Endothelial cell of umbilical vein (primary cell): Measurements from ENCODE around the gene FOXL1. TPM values are rescaled to one million over a fixed set of nuclear protein-coding genes. Genes with fewer than 3 reads are reported as not detected.

ENCODE experiments used
- BruUV-seq: library from RNA; stranded (reverse); fragments of 400-500 nt; replicated peaks from 2 replicates; lab custom pipeline; 2021; lab: Mats Ljungman, UMichigan
- CTCF ChIA-PET: fragments of 300-600, 350-600 bp; sonication (Branson Sonifier 250); formaldehyde crosslinking; loops from one replicate; lab custom pipeline; 2021; ENCODE audit warnings: antibody characterized with exemption, inconsistent platforms; lab: Charles Lee
- POLR2A ChIA-PET: fragments of 300-600, 350-600 bp; sonication (Branson Sonifier 250); formaldehyde crosslinking; loops from one replicate; lab custom pipeline; 2021; ENCODE audit warnings: antibody characterized with exemption, inconsistent platforms; lab: Charles Lee
- DNase-seq: peaks from one replicate; pipeline ENCODE4 v3.0.0-alpha.2; 2011; ENCODE audit warnings: low read depth, low spot score
- FAIRE-seq: peaks from 2 replicates; lab custom pipeline; 2011; peaks lifted over from hg19 to GRCh38; lab: Jason Lieb, UNC
- H2AFZ ChIP-seq: 2 replicates; pipeline ENCODE4 v1.6.0; 2012; ENCODE audit warnings: low read depth, low read length, control low read depth, inconsistent platforms
- H3K27ac ChIP-seq: 2 replicates; pipeline ENCODE4 v1.5.1; 2011; ENCODE audit warnings: low read depth, mild to moderate bottlenecking, control low read depth, low read length, moderate library complexity; ENCODE audit not compliant: insufficient read depth
- H3K27me3 ChIP-seq, 2 experiments: 2 replicates each; pipeline versions ENCODE4 v1.6.0 to v1.6.1; 2011; ENCODE audit warnings: low read length in 2 of 2, mixed read lengths in 1 of 2; ENCODE audit not compliant: control insufficient read depth in 2 of 2, insufficient read depth in 2 of 2
- H3K36me3 ChIP-seq, 2 experiments: 2 replicates in 1 of 2; 3 replicates in 1 of 2; pipeline ENCODE4 v1.5.1; 2011; ENCODE audit warnings: low read length in 2 of 2, mild to moderate bottlenecking in 1 of 2, moderate library complexity in 1 of 2; ENCODE audit not compliant: control insufficient read depth in 2 of 2, insufficient read depth in 2 of 2; ENCODE audit errors: extremely low read depth in 1 of 2
- H3K4me1 ChIP-seq: 3 replicates; pipeline ENCODE4 v1.5.1; 2011; ENCODE audit warnings: mild to moderate bottlenecking, low read length; ENCODE audit not compliant: control insufficient read depth, insufficient read depth; ENCODE audit errors: extremely low read depth
- H3K4me2 ChIP-seq: 2 replicates; pipeline ENCODE4 v1.6.1; 2011; ENCODE audit warnings: low read length, control low read depth, mixed read lengths; ENCODE audit not compliant: insufficient read depth
- H3K4me3 ChIP-seq, 3 experiments: fragments of 200-600 bp in 1 of 3; sonication (generic), shearing (Covaris generic) in 1 of 3; replicated peaks in 1 of 3; 2 replicates each; pipeline ENCODE4 v1.5.1; 2011 to 2016; ENCODE audit warnings: control low read depth in 3 of 3, low read length in 3 of 3, mild to moderate bottlenecking in 2 of 3, inconsistent platforms in 1 of 3, low read depth in 1 of 3, moderate library complexity in 1 of 3; ENCODE audit not compliant: insufficient read depth in 1 of 3
- H3K79me2 ChIP-seq: 2 replicates; pipeline ENCODE4 v1.6.0; 2012; ENCODE audit warnings: low read length, inconsistent platforms; ENCODE audit not compliant: control insufficient read depth, insufficient read depth
- H3K9ac ChIP-seq: replicated peaks from 2 replicates; pipeline ENCODE3; 2011; ENCODE audit warnings: low read length, control low read depth; ENCODE audit not compliant: insufficient read depth; ENCODE audit errors: extremely low read depth
- H3K9me1 ChIP-seq: replicated peaks from 3 replicates; pipeline ENCODE4 v1.6.0; 2011; ENCODE audit warnings: mild to moderate bottlenecking, low read length; ENCODE audit not compliant: control insufficient read depth, insufficient read depth; ENCODE audit errors: extremely low read depth
- H3K9me3 ChIP-seq: replicated peaks from 2 replicates; pipeline ENCODE4 v1.5.1; 2012; ENCODE audit warnings: low read length, inconsistent platforms; ENCODE audit not compliant: control insufficient read depth, insufficient read depth
- H4K20me1 ChIP-seq: replicated peaks from 2 replicates; pipeline ENCODE3; 2011; ENCODE audit warnings: mild to moderate bottlenecking, low read length; ENCODE audit not compliant: control insufficient read depth, insufficient read depth; ENCODE audit errors: extremely low read depth
- CTCF ChIP-seq, 2 donors: IDR thresholded peaks; 1 replicate in 1 of 2; 2 replicates in 1 of 2; pipeline ENCODE4 v1.5.1; 2011; ENCODE audit warnings: low read length in 2 of 2, mild to moderate bottlenecking in 2 of 2, moderate library complexity in 2 of 2, control low read depth in 1 of 2, inconsistent platforms in 1 of 2, low read depth in 1 of 2; ENCODE audit not compliant: insufficient read depth in 1 of 2; ENCODE audit errors: extremely low read depth in 1 of 2
- EZH2 ChIP-seq: IDR thresholded peaks from 2 replicates; pipeline ENCODE4 v1.6.1; 2012; ENCODE audit warnings: borderline replicate concordance, low read depth, mild to moderate bottlenecking, moderate library complexity, low read length, inconsistent platforms; ENCODE audit not compliant: severe bottlenecking
- FOS ChIP-seq: IDR thresholded peaks from 2 replicates; pipeline ENCODE4 v1.6.1; 2011; ENCODE audit warnings: mild to moderate bottlenecking, low read length, moderate library complexity, borderline replicate concordance; ENCODE audit not compliant: insufficient read depth
- GATA2 ChIP-seq: IDR thresholded peaks from 2 replicates; pipeline ENCODE4 v1.7.0; 2011; ENCODE audit warnings: low read depth, mild to moderate bottlenecking, moderate library complexity, mixed read lengths, low read length; ENCODE audit not compliant: insufficient read length, insufficient read depth
- JUN ChIP-seq: IDR thresholded peaks from 2 replicates; pipeline ENCODE4 v1.6.1; 2011; ENCODE audit warnings: borderline replicate concordance, low read depth; ENCODE audit not compliant: insufficient read length, insufficient read depth
- MAX ChIP-seq: IDR thresholded peaks from 2 replicates; pipeline ENCODE4 v1.6.1; 2011; ENCODE audit not compliant: insufficient read depth, insufficient read length
- MYC ChIP-seq: IDR thresholded peaks from one replicate; pipeline ENCODE4 v1.6.1; 2011; ENCODE audit warnings: mild to moderate bottlenecking, low read depth, low read length
- POLR2A ChIP-seq: IDR thresholded peaks from 2 replicates; pipeline ENCODE4 v1.6.1; 2012; ENCODE audit warnings: low read depth, mild to moderate bottlenecking, control low read depth, low read length
- POLR2AphosphoS5 ChIP-seq: IDR thresholded peaks from 2 replicates; pipeline ENCODE4 v1.6.1; 2012; ENCODE audit warnings: low read depth, mild to moderate bottlenecking, control low read depth, low read length, moderate library complexity; ENCODE audit not compliant: insufficient read depth
- dilution Hi-C: fragments of 300-500 bp; cut with MboI; formaldehyde crosslinking; loops from one replicate; pipeline ENCODE4 v1.15.0; 2019; ENCODE audit warnings: low sequenced_read_pairs; ENCODE audit not compliant: extremely low pct_ligation_motif_present
- intact Hi-C: fragments of 100-400 bp; cut with micrococcal nuclease; formaldehyde crosslinking; loops from one replicate; pipeline ENCODE4 v1.10.0; 2022
- polyA plus RNA-seq, 4 experiments: library from polyadenylated mRNA; depleted of rRNA in 3 of 4; stranded (reverse) in 3 of 4; unstranded in 1 of 4; fragments of >200 nt; gene quantifications; 2 replicates each; pipeline versions ENCODE4 v1.2.1 to v1.2.3, GENCODE V29; 2011 to 2012; ENCODE audit warnings: missing spikeins in 1 of 4
- total RNA-seq: library from RNA; stranded (reverse); gene quantifications from 2 replicates; pipeline ENCODE4 v1.2.3, GENCODE V29; 2021

The FOXL1 gene
- total and polyA plus RNA-seq, 2 donors (not counting 3 experiments of a cell fraction or from before 2014, with no cell fraction given): 2.8 to 3.8 TPM

GRCh38 chr16:86549893-86550190, 28.5 kb upstream of the FOXL1 start:
- Histone ChIP-seq H3K9ac (no peak overlapping the region), H3K36me3 (peaks cover 2 to 8% of the 10 kb centered on the region in 2 experiments), H3K4me1 (peaks cover 6% of the 10 kb centered on the region), H3K4me2 (no peak overlapping the region), H2AFZ (no peak overlapping the region), H3K79me2 (peaks cover 12% of the 10 kb centered on the region), H3K27ac (no peak overlapping the region), H3K9me1 (no peaks in the 10 kb centered on the region), H4K20me1 (no peaks in the 10 kb centered on the region), H3K9me3 (no peaks in the 10 kb centered on the region), H3K4me3 (no peak overlapping the region), H3K27me3 (no peaks in the 10 kb centered on the region)
- ChIA-PET CTCF (interaction anchor here (1.2 kb wide), 1 partner anchor 26 kb away, joined by 3 read pairs; no protein-coding TSS in a partner anchor), POLR2A (no interaction called here)
- no peak for FAIRE-seq
- intact Hi-C loops (no loop called here), dilution Hi-C loops (no loop called here)
- DNase-seq: no peak
- TF ChIP-seq MAX: no peak
- no peak for TF ChIP-seq GATA2
- TF ChIP-seq JUN: no peak
- TF ChIP-seq FOS: no peak
- TF ChIP-seq POLR2A: no peak
- no peak for TF ChIP-seq EZH2
- no peak for TF ChIP-seq MYC
- TF ChIP-seq CTCF (IDR thresholded peaks at IDR 0.05; ENCODE audit: extremely low read depth in 1 of 2, insufficient read depth in 1 of 2, low read depth in 1 of 2, low read length in 2 of 2): no peak
- TF ChIP-seq POLR2AphosphoS5: no peak
- no TSS peak for BruUV-seq
